Measurements from ENCODE around the gene JADE3. TPM values are rescaled to one million over a fixed set of nuclear protein-coding genes. Genes with fewer than 3 reads are reported as not detected.

JADE3 gene
- total RNA-seq, 1 experiment from 2014 or later: 14.3 TPM

GRCh38 chrX:46912603-46913491 is 626 bp downstream of the JADE3 start:
- ChIA-PET RAD21 (ENCODE audit: low non-redundant PET in 1 of 2, low total read pairs in 2 of 2, uncharacterized antibody in 2 of 2, unreplicated experiment in 2 of 2) (no interaction called here), CTCF (interaction anchor here (1.7 kb wide), 1 partner anchor 9 kb away, joined by 6 read pairs; no protein-coding TSS in a partner anchor), POLR2A (no interaction called here)
- TF ChIP-seq ELF1 (IDR thresholded peaks at IDR 0.05; ENCODE audit: borderline replicate concordance, low read depth) (no peak), CTCF (IDR thresholded peaks at IDR 0.05 in 2 of 3, conservative IDR thresholded peaks at IDR 0.05 in 1 of 3; ENCODE audit: borderline replicate concordance in 1 of 3, insufficient read depth in 1 of 3, low read depth in 2 of 3, low read length in 2 of 3) (peak; percentile 42 to 57 (median 42); a peak in 5 of 6 replicates), CBX3 (IDR thresholded peaks at IDR 0.05; ENCODE audit: low read depth) (no peak), RAD21 (IDR thresholded peaks at IDR 0.05; ENCODE audit: low read depth) (peak; percentile 16; the same call in 1 of the 2 replicates), ZFX (IDR thresholded peaks at IDR 0.05) (peak; percentile 66)
- H2AFZ ChIP-seq (ENCODE audit: low read depth, low read length, poor library complexity, severe bottlenecking): no peak overlapping the region
- H3K4me3 ChIP-seq (replicated peaks in 1 of 2; ENCODE audit: low read depth in 1 of 2, low read length in 2 of 2): peak overlapping the region; percentile 54 to 63
- H3K27me3 ChIP-seq (ENCODE audit: insufficient read depth, low read length): no peaks in the 10 kb centered on the region
- H3K4me1 ChIP-seq (ENCODE audit: control insufficient read depth in 1 of 2, insufficient read depth in 2 of 2, low read length in 2 of 2): peaks cover 0 to 13% of the 10 kb centered on the region in 2 experiments; a peak in 2 of 4 replicates
- peaks cover 25% of the 10 kb centered on the region for H3K79me2 ChIP-seq (ENCODE audit: insufficient read depth, low read length)
- no peaks in the 10 kb centered on the region for H4K20me1 ChIP-seq (ENCODE audit: insufficient read depth)
- intact Hi-C loops (cut with micrococcal nuclease): loop anchor here (2.0 kb wide), 1 partner anchor 66 kb away; no protein-coding TSS in a partner anchor
- no peaks in the 10 kb centered on the region for H3K9me3 ChIP-seq (ENCODE audit: control insufficient read depth in 1 of 2, insufficient read depth in 1 of 2, low read depth in 1 of 2, low read length in 2 of 2)
- H3K36me3 ChIP-seq (ENCODE audit: control insufficient read depth in 1 of 2, insufficient read depth in 2 of 2, low read length in 2 of 2): no peaks in the 10 kb centered on the region
- peak; percentile 65 for ATAC-seq
- H3K27ac ChIP-seq (ENCODE audit: low read depth, low read length): peak overlapping the region; percentile 71
- BruUV-seq (replicated peaks): no TSS peak
- no peak for DNase-seq (ENCODE audit: low read depth, low spot score)
- H3K9me2 ChIP-seq (ENCODE audit: insufficient read depth): no peaks in the 10 kb centered on the region
- peak overlapping the region; percentile 82 for H3K4me2 ChIP-seq (ENCODE audit: low read length)
- H3K9ac ChIP-seq (ENCODE audit: low read length): peak overlapping the region; percentile 52

Measured in HCT116 (cell line).